Sciatic nerve (tissue), 2 donors: Measurements from ENCODE around the gene DCC. TPM values are rescaled to one million over a fixed set of nuclear protein-coding genes. Genes with fewer than 3 reads are reported as not detected.

ENCODE experiments used
- ATAC-seq: fragments of 200-7000 bp; cut with Tn5 transposase; one replicate; pipeline ENCODE4 v1.9.1; 2020; ENCODE audit warnings: mild to moderate bottlenecking, moderate library complexity
- DNase-seq: peaks from one replicate; pipeline ENCODE4 v3.0.0-alpha.2; 2020; ENCODE audit warnings: low spot score
- intact Hi-C: fragments of 100-400 bp; cut with DNase I; formaldehyde crosslinking; loops from one replicate; pipeline ENCODE4 v1.14.2; 2022
- total RNA-seq: library from RNA; stranded (reverse); fragmentation: NEBNext Ultra II Directional; extraction: Animal tissue kit (Norgen Biotek cat#: 25700); gene quantifications from one replicate; pipeline ENCODE4 v1.2.1, GENCODE V29; 2021
- donor health status: DM: no; HTN: no; CAD: no.
- donor health status: DM: no; HTN: no; CAD: no.

The DCC gene
- total RNA-seq, 1 donor from 2014 or later = not detected

GRCh38 chr18:52617931-52618330, 277.9 kb downstream of the DCC start:
- DNase-seq = no peak
- intact Hi-C loops = no loop called here
- no peak for ATAC-seq

GRCh38 chr18:52620926-52621439, 281.0 kb downstream of the DCC start:
- ATAC-seq = no peak
- intact Hi-C loops = no loop called here
- DNase-seq = no peak

GRCh38 chr18:52624702-52625101, 284.7 kb downstream of the DCC start:
- ATAC-seq = no peak
- no peak for DNase-seq
- intact Hi-C loops = no loop called here

GRCh38 chr18:52636536-52636935, 296.5 kb downstream of the DCC start:
- no peak for DNase-seq
- intact Hi-C loops = no loop called here
- no peak for ATAC-seq

DNA sequence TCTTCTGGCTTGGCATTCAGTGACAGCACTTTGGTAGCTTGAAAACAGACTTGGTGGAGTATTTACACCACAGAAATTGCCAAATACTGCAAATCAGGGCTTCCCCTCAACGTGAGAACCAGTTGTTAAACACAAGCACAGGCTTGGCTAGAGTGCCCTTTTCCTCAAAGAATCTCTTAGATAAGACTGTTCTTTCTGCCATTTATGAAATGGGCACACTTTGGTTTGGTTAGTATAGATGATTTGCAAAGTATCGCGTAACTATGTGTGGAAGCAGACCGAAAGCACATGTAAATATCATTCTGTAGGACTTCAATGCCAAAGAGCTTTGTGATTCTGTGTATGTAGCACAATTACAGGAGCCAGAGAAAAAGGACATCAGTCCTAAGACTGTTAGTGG, 308.2 kb downstream of the DCC start:
- DNase-seq (no peak), ATAC-seq (no peak)
- intact Hi-C loops = no loop called here

GRCh38 chr18:52652391-52652790, 312.4 kb downstream of the DCC start:
- intact Hi-C loops = no loop called here
- ATAC-seq = no peak

DNA sequence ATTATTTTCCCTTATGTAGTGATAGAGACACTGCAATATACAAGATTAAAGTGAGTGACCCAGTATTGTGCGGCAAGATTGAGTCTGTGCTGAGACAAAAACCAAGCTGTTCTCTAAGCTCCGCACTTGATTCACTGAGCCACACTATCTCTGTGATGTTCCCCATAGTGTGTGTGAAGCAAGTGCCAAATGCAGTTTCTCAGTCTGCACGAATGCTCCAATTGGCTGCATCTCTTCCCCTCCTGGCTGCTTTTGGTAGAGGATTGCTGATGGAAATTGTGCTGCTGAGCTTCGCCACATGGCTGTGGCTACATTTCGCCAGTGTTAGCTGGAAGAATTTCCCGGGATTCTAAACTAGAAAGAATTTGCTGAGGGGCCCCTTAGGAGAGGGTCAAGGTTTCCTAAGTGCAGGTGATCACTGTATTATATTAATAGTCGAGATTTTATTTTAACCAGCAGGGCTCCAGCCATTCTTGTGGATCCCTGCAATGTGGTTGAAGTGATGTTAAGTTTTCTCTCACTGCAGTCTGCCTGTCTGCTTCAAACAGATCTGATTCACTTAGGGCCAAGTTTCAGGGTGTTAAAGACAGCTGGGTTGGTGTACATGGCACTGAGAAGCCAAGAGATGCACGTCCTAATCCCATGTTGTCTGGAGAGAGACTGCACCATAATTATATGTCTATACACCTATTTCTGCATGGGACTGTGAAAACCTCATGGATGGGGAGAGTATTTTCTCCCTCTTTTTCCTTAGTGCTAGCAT, 317.2 kb downstream of the DCC start:
- ATAC-seq (no peak), DNase-seq (no peak)
- intact Hi-C loops = no loop called here

More at GRCh38 chr18:52652391-52652790, 312.4 kb downstream of the DCC start:
- no peak for DNase-seq

GRCh38 chr18:52667463-52668065, 327.6 kb downstream of the DCC start:
- intact Hi-C loops = no loop called here
- DNase-seq = no peak
- ATAC-seq = no peak

DNA sequence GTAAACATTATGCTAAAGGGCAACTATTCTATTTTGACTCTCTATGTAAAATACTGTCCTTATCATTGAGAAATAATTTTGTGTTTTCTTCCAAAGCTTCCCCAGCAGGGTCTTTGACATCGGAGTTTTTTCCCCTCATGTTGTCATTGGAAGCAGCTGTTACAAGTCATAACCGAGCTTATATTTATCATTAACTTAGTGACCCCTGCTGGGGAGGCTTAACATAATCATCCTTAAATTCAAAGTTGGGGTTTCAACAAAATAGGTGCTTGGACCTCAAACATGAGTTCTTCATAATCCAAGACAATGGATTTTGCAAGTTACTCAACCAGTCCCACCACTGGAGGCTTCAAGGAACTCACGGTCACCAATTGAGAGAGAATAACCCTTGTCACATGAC, 330.9 kb downstream of the DCC start:
- intact Hi-C loops = no loop called here
- DNase-seq (no peak), ATAC-seq (no peak)

DNA sequence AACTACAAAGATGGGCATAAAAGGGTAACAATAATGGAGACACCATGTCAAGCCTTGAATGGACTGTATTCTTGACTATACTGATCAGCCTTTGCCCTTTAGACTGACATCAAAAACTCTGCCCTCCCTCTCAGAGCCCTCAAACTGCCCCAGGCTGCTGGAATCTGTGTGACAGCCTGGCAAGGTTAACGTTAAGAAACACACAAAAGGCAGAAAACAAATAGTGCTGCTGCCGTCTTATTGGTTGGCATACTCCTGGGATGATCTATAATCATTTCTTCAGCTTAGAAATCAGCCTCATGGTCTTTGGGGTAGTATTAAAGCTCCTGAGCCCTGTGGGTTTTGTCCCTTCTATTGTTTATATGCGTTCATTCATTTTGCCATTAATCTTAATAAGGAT, 338.0 kb downstream of the DCC start:
- intact Hi-C loops = no loop called here
- ATAC-seq = no peak
- no peak for DNase-seq

DNA sequence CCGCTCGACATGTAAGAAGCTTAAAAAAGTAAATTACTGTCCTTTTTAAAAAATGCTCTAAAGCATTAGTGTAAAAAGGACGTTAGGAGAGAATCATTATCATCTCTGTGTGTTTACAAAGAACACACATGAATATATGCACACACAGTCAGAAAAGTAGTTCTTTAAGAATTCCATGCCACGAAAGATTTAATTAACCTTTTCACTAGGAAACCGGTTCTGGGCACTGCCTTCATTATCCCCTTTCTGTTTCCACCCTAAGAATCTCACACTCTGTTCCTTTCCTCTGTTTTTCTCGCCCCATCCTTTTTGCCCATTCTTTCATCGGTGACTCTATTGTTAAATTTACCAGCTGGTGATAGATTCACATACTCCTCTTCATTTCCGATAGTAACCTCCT, 338.6 kb downstream of the DCC start:
- DNase-seq (no peak), ATAC-seq (no peak)
- intact Hi-C loops = no loop called here

GRCh38 chr18:52679354-52679753, 339.4 kb downstream of the DCC start:
- ATAC-seq = no peak
- intact Hi-C loops = no loop called here
- DNase-seq = no peak

DNA sequence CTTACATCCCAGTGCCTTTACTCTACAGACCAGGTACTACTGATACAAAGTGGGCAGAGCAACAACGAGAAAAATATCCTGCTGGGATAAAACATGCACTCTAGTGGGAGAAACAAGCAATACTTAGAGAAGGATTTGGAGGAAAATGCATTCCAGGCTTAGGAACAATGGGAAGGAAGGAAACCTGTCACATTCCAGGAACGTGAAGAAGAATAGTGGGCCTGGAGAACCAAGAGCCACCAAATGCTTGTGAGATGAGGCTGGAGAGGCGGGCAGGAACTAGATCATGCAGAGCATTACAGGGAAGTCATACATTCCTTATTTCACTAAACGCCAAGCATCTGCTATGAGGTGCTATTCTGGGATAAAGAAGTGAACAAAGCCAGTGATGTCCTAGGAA, 342.3 kb downstream of the DCC start:
- DNase-seq (no peak), ATAC-seq (no peak)
- intact Hi-C loops = no loop called here

GRCh38 chr18:52685316-52685715, 345.3 kb downstream of the DCC start:
- DNase-seq (no peak), ATAC-seq (no peak)
- intact Hi-C loops = no loop called here

DNA sequence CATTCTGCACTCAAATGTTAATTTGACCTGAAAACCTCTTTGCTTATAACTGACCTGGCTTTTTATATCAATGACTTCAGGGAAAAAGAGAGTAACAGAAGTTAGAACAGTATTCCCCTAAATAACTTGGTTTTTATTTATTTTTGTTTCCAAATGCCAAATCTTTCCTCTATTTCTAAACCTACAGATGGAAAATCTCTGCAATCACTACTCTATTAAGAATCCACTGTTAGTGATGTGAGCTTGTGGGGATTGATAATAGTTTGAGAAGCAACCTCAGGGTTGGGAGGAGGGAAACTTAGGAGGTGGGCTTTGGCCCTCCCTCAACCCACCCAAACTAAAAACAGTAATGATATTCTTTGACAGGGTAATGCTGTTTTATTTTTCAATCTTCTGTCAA, 351.8 kb downstream of the DCC start:
- no peak for DNase-seq
- intact Hi-C loops = no loop called here

DNA sequence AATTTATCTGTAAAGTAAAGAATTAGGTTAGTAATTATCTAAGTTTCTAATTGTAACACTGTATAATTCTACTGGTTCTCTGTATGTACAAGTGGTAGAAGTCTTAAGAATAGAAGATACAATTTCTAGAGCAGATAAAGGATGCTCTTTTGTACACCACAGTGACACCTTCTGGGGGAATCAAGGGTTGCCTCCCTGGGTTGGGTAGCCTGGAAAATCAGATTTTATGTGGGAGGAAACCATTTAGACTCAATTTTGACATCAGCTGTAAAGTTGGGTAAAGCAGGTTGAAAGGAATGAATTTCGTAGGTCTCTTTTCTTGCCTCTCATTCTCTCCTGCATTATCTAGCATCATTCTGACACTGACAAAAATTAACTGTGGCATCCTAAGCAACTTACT, 354.8 kb downstream of the DCC start:
- ATAC-seq (no peak), DNase-seq (no peak)
- intact Hi-C loops = no loop called here

More for the DNA sequence above, 351.8 kb downstream of the DCC start:
- no peak for ATAC-seq

DNA sequence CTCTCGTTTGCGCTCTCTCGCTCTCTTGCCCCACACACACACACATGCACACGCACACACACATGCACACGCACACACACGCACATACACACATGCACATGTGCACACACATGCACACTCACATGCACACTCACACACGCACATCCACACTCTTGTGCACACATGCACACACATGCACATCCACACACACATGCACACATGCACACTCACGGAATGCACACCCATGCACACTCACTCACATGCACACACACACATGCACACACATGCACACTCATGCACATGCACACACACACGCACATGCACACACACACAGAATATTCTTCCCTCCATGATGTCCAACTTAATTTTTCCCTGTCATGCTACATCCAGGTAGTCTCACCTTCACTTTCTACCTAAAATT, 360.1 kb downstream of the DCC start:
- ATAC-seq = no peak
- intact Hi-C loops = no loop called here

DNA sequence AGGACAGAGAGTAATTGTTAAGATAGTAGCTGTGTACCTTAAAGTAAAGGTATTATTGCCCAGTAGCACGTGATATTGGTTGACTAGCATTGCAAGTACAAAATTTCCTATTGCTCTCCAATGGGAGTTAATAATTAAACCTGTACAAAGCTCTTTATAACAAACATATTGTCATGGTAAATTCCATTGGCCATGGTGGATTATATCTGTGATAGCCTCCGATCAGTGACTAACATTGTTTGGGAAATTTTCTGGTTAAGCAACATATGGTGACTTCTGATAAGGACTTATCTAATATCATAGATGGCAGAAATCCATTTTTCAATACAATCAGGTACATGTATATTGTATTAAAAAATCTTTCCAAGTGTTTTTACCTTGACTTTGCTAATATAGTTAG, 360.8 kb downstream of the DCC start:
- DNase-seq (no peak), ATAC-seq (no peak)
- intact Hi-C loops = no loop called here

More for the DNA sequence above, 360.1 kb downstream of the DCC start:
- DNase-seq = no peak

GRCh38 chr18:52701219-52701935, 361.4 kb downstream of the DCC start:
- intact Hi-C loops = no loop called here
- DNase-seq (no peak), ATAC-seq (no peak)

- intact Hi-C loops = no loop called here
- DNase-seq (no peak), ATAC-seq (no peak)
These were observed 375.4 kb downstream of the DCC start for GRCh38 chr18:52715421-52715820.
